Measurements from ENCODE around the gene ATP11B. TPM values are rescaled to one million over a fixed set of nuclear protein-coding genes. Genes with fewer than 3 reads are reported as not detected.

ATP11B gene
- total RNA-seq, 2 donors from 2014 or later: 28.9 to 36.2 TPM

DNA sequence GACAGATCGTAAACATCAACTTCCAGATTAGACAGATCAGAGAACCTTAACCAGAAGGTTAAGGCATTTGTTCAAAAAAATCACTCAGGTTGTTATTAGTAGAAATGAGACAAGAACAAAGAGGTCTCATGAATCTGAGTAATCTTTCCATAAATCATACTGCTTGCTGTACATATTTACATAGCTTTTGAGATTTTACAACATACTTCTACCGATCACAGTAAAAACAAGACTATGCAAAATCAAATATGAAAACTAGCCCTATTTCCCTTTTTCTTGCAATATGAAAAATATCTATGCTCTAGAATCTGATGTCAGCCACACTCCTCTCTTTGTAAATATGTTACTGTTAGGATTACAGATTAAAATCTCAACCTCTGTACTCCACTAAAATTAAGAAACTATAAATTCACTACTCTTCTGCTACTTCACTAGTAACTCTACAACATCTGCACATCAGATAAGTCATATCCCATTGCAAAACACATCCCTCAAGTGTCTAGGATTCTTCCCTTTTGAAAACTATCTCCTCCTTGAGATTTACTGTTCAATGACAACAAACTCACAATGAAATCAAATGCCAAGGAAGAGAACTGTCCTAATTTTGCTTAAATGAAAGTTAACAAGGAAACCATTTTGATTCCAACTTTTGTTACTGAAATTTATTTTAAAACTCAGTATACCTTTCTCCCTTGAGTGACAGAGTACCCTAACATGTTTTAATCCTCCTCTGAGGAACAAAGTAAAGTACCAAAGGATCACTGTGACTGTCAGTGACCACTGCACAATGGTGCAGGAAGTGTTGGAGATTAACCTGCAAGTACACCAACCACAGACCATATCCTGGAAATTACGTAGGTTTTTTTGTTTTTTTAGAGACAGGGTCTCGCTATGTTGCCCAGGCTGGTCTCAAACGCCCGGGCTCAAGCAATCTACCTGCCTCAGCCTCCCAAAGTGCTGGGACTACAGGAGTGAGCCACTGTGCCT lies 174.2 kb downstream of the ATP11B start:
- no peak overlapping the region for H3K4me3 ChIP-seq
- no peaks in the 10 kb centered on the region for H3K9me3 ChIP-seq
- TF ChIP-seq, protein P1, sequence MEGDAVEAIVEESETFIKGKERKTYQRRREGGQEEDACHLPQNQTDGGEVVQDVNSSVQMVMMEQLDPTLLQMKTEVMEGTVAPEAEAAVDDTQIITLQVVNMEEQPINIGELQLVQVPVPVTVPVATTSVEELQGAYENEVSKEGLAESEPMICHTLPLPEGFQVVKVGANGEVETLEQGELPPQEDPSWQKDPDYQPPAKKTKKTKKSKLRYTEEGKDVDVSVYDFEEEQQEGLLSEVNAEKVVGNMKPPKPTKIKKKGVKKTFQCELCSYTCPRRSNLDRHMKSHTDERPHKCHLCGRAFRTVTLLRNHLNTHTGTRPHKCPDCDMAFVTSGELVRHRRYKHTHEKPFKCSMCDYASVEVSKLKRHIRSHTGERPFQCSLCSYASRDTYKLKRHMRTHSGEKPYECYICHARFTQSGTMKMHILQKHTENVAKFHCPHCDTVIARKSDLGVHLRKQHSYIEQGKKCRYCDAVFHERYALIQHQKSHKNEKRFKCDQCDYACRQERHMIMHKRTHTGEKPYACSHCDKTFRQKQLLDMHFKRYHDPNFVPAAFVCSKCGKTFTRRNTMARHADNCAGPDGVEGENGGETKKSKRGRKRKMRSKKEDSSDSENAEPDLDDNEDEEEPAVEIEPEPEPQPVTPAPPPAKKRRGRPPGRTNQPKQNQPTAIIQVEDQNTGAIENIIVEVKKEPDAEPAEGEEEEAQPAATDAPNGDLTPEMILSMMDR (IDR thresholded peaks at IDR 0.05): no peak
- H3K36me3 ChIP-seq: no peaks in the 10 kb centered on the region
- no peaks in the 10 kb centered on the region for H3K27me3 ChIP-seq
- DNase-seq (ENCODE audit: low spot score): no peak
- peaks cover 0 to 25% of the 10 kb centered on the region in 2 donors for H3K4me1 ChIP-seq
- no peak overlapping the region for H3K27ac ChIP-seq

DNA sequence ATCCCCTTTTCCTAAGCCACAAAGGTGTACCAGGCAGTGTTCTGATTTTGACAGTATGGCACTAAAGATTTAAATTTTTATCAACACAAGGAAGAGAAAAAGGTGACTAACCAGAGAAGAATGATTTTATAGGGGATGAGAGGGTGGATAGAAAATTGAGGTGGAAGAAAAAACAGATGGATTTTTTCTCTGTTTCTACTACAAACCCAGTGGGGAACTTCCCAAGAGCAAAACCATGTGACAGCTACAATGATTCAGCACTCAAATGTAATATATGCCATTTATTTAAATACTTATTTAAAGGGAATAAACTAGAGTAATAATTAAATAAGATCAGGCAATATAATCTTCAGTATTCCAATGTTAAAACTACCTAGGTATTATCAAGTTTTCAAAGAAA lies 176.0 kb downstream of the ATP11B start:
- Histone ChIP-seq H3K9me3 (no peaks in the 10 kb centered on the region), H3K27ac (no peak overlapping the region), H3K36me3 (no peaks in the 10 kb centered on the region), H3K27me3 (no peaks in the 10 kb centered on the region), H3K4me1 (peaks cover 0 to 24% of the 10 kb centered on the region in 2 donors), H3K4me3 (no peak overlapping the region)
- no peak for DNase-seq (ENCODE audit: low spot score)
- TF ChIP-seq, protein P1 (IDR thresholded peaks at IDR 0.05): no peak

DNA sequence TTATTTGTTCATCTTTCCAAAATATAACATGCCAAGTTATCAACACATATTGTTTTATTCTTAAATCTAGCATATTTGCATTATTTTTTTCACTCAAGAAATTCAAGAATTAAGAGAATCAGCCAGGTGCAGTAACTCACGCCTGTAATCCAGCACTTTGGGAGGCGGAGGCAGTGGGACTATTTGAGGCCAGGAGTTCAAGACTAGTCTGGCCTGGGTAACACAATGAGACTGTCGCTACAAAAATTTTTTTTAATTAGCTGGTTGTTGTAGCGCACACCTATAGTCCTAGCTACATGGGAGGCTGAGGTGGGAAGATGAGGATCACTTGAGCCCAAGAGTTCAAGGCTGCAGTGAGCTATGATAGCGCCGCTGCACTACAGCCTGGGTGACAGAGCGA lies 176.5 kb downstream of the ATP11B start:
- H3K27me3 ChIP-seq: no peaks in the 10 kb centered on the region
- DNase-seq (ENCODE audit: low spot score): no peak
- no peak overlapping the region for H3K4me3 ChIP-seq
- H3K27ac ChIP-seq: no peak overlapping the region
- H3K36me3 ChIP-seq: no peaks in the 10 kb centered on the region
- peaks cover 0 to 24% of the 10 kb centered on the region in 2 donors for H3K4me1 ChIP-seq
- TF ChIP-seq, protein P1 (IDR thresholded peaks at IDR 0.05): no peak
- no peaks in the 10 kb centered on the region for H3K9me3 ChIP-seq

GRCh38 chr3:182970811-182971418 lies 177.6 kb downstream of the ATP11B start:
- no peak for DNase-seq (ENCODE audit: low spot score)
- Histone ChIP-seq H3K27ac (no peak overlapping the region), H3K4me3 (no peak overlapping the region), H3K4me1 (peaks cover 0 to 24% of the 10 kb centered on the region in 2 donors), H3K36me3 (no peaks in the 10 kb centered on the region), H3K27me3 (no peaks in the 10 kb centered on the region), H3K9me3 (no peaks in the 10 kb centered on the region)
- TF ChIP-seq, protein P1 (IDR thresholded peaks at IDR 0.05): no peak

Other genes starting within 250 kb of the ATP11B start
- 10 to 100 TPM; 14.2 to 23.5 TPM for gene DCUN1D1, start 187.0 kb downstream of the ATP11B start, total RNA-seq